NB4 (cell line): ENCODE data around the gene THADA.

Experiments
- CTCF ChIP-seq: IDR thresholded peaks from one replicate; pipeline ENCODE4 v1.5.1; 2012; ENCODE audit warnings: low read depth, low read length
- POLR2A ChIP-seq: IDR thresholded peaks from 2 replicates; pipeline ENCODE4 v1.6.1; 2011; ENCODE audit warnings: mild to moderate bottlenecking; ENCODE audit not compliant: insufficient read length; ENCODE audit errors: extremely low read depth

GRCh38 chr2:43518718-43519117 is 77.1 kb downstream of the THADA start:
- TF ChIP-seq POLR2A = no peak
- no peak for TF ChIP-seq CTCF
